Stimulated activated CD8-positive, alpha-beta memory T cell treated with anti-CD3 and anti-CD28 coated beads, Interleukin-12 subunit alpha, Interleukin-12 subunit beta, amount 100 ng/mL, for 24 hours (primary cell): Measurements from ENCODE around the gene NSF.
"Not testable (repeated sequence)": the region's sequence is repeated elsewhere in the genome, so short reads cannot be mapped to it uniquely, and the experiment has no call there.

Source experiments
- DNase-seq: peaks from one replicate; pipeline ENCODE4 v3.0.0-alpha.2; 2020; ENCODE audit errors: extremely low read depth

Gene NSF

GRCh38 chr17:46756081-46756735 is 165.7 kb downstream of the NSF start:
- DNase-seq: no peak

- no peak for DNase-seq
Observed at GRCh38 chr17:46756861-46757260, 166.4 kb downstream of the NSF start.

DNA sequence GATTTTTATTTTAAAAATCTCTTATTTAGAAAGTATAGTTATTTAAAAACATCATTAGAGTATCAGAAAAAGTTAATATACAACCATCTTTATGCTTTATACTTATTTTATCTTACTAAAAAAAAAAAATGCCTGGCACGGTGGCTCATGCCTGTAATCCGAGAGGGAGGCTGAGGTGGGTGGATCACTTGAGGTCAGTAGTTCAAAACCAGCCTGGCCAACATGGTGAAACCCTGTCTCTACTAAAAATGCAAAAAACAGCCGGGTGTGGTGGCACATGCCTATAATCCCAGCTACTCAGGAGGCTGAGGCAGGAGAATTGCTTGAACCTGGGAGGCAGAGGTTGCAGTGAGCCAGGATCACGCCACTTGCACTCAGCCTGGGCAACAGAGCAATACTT is 167.1 kb downstream of the NSF start:
- not testable (repeated sequence) for DNase-seq

- no peak for DNase-seq
Observed at GRCh38 chr17:46758614-46759013, 168.1 kb downstream of the NSF start.

DNA sequence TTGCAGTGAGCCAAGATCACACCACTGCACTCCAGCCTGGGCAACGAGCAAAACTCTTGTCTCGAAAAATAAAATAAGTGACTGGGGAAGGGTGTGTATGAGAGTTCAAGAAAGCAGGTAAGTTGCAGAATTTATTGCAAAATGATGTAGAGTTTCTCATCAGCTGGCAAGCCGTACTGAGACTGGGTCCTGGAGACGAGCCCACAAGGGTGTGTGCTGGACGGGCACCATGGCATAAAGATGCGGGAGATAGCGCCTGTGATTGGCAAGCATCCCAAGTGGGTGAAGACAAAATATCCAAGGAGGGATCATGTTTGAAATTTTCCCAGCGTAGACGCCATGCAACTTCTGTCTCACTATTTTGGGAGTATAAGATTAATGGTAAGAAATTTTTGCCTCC is 168.7 kb downstream of the NSF start:
- no peak for DNase-seq

- DNase-seq: no peak
Observed at GRCh38 chr17:46763416-46763815, 172.9 kb downstream of the NSF start.

- DNase-seq: no peak
Observed at GRCh38 chr17:46764000-46764708, 173.7 kb downstream of the NSF start.

DNA sequence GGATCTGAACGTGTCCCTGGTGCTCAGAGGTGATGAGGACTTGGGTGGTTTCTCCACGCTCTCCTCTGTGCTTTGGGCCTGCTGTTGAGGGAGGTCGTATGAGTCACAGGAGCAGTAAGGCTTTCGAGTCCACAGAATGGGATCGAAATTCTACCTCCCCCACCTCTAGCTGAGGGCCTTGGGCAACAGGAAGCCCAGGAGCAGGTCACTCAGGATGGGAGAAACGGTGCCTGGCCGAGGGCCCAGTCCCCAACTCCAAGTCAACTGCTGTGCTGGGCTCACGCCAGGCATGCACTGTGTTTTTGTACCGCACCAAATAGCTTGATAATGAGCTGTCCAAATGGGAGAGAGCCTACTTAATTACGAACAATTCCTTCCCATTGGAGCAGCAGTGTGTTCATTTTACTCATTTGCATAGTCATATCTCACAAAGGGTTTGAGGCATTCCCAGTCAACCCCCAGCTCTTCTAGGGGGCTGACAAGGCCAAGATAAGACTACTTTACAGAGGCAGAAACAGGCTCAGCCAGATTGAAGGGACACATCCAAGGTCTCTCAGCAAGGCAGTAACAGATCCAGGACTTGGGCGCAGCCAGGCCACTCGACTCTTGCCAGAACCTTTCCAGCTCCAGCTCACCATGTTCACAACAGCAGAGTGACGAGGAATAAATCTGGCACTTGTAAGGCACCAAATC is 174.4 kb downstream of the NSF start:
- no peak for DNase-seq

DNA sequence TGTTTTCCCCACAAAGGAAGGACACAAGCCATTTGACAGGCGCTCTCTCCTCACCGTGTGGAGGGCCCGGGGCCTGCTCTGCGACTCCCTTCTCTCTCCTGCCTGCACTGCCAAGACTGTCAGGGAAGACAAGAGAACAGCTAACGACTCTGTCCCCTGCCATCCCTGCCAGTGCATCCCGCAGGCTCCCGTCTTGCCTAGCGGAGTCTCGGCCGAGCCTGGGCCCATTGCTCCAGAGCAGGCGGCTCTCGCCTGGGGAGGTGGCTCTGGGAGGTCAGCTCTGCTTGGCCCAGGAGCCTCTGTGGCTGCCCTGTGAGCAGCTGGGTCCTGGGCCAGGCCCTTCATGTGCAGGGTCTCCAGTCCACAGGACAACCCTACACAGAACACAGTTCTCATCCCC is 175.0 kb downstream of the NSF start:
- DNase-seq: no peak

DNA sequence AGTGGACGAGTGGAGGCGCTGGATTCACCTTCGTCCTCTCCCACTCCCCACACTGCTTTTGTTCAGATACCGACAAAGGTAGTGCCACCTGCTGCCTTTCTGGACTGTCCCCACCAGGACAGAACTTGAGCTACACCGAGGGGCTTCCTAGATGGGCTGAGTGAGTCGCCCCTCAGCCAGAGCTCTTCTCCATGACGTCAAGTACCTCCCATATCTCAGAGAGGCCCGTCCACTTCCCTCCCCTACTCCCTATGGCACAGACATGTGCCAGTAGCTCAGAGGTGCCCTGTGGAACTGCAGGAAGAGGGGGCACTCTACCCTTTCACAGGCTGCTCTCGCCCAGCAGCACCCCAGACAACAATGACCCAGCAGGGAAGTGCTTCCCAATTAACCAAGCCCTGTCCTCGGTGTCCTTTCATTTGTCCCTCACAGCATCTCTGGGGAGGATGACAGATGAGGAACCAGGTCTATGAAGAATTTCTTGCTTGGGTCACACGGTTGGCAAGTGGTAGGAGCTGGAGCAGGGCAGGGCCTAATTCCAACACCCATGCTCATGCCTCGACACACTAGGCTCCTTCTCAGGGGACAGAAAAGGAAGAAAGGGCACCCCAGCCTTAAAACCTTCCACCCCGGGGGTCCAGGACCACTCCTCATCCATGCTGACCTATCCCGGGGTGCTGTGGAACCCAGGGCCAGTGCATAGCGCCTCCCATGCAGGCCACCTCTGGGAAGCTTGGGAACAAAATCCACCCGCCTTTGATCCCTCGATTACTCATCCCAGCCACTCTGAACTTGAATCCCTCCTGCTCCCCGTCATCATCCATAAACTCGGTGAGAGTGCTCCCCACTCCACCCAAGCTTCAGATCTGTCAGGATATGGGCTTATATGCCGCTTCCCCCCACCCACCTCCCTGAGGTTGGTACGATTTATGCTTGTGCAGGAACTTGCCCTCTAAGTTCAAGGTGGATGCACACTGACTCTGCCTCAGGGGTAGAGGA is 176.3 kb downstream of the NSF start:
- DNase-seq: no peak

- DNase-seq: no peak
Observed at GRCh38 chr17:46768540-46768870, 178.0 kb downstream of the NSF start.

DNA sequence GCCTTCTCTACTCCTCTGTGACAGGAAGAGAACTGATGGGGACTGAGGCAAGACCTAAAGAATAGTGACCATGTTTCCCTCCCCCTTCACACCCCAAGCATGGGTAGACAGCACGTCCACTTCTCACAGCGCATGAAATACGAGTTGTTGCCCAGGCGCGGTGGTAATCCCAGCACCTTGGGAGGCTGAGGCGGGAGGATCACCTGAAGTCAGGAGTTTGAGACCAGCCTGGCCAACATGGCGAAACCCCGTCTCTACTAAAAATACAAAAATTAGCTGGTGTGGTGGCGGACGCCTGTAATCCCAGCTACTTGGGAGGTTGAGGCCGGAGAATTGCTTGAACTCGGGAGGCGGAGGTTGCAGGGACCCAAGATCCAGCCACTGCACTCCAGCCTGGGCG is 178.4 kb downstream of the NSF start:
- DNase-seq: not testable (repeated sequence)

DNA sequence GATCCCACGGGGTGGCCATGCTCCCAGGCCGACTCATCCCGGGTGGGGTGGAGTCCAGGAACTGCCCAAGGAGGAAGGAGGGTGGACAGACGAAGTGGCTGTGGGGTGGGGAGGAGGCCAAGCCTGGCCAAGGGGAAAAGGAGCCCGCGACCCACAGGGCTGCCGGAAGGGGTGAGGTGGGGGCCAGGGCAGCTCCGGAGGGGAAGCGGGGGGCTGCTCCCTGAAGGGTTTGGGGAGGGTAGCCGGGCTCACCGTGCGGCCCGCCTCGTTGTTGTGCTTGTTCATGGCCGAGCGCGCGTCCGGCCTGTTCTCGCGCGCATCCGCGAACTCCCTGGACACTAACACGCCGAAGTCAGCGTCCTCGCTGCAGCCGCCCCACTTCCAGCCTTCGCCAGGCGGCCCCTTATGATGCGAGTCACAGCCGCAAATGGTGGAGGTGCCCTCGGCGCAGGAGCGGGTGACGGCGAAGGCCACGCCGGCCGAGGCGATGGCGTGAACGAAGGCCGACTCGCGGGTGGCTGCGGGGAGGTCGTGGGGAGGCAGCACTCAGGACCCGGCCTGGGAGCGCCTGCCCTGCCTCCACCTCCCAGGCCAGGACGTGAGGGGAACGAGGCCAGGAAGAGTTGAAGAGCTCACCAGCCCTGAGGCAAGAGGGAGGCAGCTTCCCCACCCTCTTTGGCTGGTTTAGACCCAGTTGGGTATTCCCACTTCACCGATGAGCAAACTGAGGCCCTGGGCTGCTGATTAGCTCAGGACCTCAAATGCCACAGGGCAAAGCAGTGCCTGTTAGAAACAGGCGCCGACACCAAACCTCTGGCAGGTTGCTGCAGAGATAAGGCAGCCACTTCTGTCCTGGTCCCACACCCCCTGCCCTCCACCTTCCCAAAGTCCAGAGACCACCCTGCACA is 179.3 kb downstream of the NSF start:
- DNase-seq: no peak

- DNase-seq: no peak
Observed at GRCh38 chr17:46770439-46770817, 180.0 kb downstream of the NSF start.

DNA sequence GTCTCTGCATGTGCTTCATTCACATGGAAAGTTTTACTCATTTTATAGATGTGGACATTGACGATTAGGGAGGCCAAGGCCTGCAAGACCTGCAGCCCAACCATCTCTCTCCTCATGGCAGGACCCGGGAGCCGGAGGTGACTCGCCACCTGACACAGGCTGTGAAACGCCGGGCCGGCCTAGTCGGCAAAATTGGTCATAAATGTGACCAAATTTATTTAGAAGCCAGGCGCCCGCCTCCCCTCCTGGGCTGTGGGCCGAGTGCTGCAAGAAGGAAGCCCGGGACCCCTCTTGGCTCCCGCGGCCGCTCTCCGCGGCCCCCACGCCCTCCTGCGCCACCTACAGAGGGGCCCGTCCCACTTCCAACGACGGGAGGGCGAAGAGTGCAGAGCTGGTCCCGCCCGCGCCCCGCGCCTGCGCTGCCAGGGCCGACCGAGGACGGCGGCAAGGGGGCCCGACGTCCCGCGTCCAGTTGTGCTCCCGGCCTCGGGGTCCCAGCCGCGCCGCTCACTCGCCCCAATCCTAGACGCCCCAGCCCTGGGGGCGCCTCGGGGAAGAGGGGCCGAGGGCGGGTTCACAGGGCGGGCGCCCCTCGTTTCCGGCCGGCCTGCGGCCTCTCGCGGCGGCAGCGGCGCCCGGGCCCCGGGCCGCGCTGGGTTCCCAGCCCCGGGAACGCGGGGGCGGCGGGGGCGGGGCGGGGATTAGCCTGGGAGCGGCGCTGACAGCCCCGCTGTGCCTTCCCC is 180.5 kb downstream of the NSF start:
- no peak for DNase-seq

GRCh38 chr17:46771561-46772474 is 181.3 kb downstream of the NSF start:
- no peak for DNase-seq

- DNase-seq: no peak
Observed at GRCh38 chr17:46772475-46773220, 182.2 kb downstream of the NSF start.

DNA sequence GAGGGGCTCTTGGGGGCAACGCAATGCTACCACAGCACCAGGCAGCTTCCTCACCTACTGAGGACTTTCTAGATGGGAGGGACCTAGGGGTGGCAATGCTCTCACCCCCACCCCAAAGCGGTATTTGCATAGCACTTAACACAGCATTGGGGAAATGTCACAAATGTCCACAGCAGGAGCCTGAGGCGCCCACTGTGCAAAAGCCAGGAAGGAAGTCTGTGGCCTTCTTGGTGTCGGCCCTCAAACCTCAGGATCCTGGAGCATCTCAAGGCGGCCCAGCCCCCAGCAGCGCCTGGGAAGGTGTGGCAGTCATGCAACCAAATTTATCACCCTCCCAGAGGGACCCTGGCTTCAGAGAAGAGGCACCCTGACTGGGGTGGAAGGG is 182.7 kb downstream of the NSF start:
- DNase-seq: no peak
